Effector CD8-positive, alpha-beta T cell (primary cell): Measurements from ENCODE around the gene SDK1.
"Not testable (repeated sequence)": the region's sequence is repeated elsewhere in the genome, so short reads cannot be mapped to it uniquely, and the experiment has no call there.

Experiments used
- DNase-seq: peaks from one replicate; lab custom pipeline; 2025; lab: John Stamatoyannopoulos, UW

Gene SDK1

DNA sequence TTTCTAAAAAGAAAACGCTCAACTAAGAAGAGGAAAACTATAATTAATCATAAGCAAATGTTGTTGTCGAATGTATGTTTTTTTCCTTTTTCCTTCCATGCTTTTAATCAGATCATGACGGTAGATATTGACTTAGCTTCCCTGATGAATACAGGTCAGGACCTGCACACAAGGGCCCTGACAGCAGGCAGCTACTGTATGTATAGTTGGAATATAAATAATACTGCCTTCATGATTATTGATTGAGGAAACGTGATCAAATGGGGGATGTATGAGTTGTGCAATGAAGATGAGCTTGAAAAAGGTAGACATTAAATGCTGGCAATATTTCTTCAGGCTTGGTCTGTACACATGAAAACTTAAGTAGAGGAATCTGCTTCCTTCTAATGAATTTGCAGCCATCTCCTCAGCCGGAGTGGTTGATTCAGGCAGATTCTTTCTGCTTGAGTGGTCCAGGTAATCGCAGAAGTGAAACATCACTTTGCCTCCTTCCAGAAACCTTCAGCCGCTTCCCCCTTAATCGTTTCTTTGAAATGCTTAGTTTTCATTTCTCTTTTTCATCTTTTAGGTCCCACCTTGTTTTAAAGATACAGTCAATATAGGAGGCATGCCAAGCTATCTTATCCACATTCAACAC lies 656.5 kb downstream of the SDK1 start:
- DNase-seq = no peak

DNA sequence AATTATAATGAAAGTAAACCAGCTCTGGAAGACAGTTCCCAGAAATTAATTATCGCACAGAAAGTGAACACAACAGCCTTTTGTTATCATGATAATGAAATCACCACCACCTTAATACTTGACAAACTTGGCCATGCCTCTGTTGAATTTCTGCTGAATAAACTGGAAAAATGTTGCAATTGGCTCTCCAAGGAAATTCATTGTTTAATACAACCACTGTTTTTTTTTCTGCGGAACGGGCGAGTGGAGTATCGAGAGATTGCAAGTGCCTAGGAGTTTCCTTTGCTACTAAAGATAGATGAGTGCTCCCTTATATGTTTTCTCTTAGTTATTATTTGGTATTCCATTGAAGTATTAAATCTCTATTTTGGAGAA lies 657.0 kb downstream of the SDK1 start:
- no peak for DNase-seq

DNA sequence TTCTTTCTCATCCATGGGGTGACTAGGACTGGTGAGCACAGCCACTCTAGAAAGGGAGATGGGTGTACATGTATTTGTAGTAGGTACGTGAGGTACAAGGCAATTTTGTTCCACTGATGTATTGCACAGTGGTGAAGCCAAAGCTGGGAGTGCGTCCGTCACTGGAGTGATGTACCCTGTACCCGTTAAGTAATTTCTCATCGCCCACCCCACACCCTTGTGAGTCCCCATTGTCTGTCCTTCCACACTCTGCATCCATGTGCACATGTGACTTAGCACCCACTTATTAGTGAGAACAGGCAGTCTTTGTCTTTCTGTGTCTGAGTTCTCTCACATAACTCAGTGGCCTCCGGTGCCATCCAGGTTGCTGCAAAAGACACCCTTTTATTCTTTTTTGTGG lies 658.3 kb downstream of the SDK1 start:
- no peak for DNase-seq

DNA sequence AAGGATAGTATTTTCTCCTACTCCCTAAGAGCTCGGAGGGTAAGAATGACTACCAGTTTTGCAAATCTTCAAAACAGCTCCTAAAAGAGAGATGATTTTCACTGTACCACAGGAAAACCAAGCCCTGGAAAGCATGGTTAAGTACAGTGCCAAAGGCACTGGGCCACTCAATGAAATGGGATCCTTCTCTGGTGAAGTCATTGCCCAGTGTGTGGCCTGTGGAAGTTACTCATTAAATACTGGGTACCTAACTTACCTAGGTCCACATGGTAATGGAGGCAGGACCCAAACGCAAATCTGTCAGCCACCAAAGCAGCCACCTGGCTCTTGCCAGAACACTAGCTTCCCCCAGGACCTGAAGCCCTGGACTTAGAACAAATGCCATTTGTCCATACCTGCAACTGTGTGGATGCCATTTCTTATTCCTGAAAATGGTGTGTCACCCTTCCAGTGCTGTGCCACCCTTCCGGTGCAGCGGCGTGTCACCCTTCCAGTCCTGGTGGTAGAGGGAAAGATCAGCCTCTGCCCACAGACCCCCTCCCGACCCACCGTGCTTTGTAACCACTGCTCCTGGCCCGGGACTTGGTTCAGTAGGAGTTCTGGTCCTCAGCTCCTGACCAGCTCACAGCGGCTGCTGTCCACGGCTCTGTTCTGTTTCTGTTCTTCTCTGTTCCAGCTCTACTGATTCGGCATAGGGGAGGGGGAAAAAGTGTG lies 659.2 kb downstream of the SDK1 start:
- DNase-seq = no peak

DNA sequence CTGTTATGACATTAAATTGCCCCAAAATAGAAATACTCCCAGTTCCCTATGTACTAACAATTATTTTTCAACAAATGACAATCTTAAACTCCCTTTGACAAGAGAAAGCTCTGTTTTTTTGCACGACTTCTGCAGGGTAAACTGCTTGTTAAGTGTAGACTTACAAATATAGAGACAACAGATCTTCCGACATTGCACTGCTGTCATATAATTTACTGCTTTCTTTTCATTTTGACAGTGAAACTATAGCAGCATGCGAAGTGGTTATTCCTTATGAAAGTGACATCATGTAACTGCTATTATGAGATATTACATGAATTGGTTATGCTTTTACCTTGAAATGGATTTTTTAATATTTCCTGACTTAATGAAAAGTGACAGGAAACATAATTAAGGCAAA lies 659.9 kb downstream of the SDK1 start:
- no peak for DNase-seq

DNA sequence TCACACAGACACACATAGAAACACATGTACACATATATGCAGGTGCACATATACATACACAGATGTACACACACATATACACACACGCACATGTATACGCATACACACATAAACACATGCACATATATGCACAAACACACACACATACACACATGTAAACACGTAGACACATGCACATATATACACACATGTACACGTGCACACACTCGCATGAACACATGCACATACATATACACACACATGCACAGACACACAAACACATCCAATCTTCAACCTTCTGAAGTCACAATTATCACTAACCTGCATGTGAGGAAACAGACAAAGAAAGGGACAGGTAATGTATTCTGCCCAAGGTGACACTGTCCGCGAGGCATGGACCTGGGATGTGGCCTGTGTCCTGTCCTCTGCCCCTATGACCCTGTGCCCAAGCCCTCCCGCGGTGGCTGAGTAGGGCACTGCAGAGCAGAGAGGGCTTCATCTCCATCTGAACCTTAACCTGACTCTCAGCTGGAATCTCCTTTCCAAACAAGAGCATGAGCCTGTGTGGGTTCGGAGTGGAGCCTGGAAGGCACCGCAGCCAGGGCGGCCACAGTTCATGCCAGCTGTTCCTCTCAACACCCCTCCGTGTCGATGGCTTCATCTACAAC lies 660.9 kb downstream of the SDK1 start:
- DNase-seq = no peak

DNA sequence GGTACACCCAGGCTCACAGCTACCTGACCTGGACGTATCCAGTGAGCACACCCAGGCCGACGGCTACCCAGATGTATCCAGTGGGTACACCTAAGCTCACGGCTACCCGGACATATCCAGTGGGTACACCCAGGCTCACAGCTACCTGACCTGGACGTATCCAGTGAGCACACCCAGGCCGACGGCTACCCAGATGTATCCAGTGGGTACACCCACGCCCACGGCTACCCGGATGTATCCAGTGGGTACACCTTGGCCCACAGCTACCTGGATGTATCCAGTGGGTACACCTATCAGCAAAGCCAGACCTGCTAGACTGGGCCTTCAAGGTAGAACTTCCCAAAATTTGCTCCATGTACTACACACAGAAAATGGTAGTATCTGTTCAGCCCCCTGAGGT lies 662.7 kb downstream of the SDK1 start:
- DNase-seq = not testable (repeated sequence)

DNA sequence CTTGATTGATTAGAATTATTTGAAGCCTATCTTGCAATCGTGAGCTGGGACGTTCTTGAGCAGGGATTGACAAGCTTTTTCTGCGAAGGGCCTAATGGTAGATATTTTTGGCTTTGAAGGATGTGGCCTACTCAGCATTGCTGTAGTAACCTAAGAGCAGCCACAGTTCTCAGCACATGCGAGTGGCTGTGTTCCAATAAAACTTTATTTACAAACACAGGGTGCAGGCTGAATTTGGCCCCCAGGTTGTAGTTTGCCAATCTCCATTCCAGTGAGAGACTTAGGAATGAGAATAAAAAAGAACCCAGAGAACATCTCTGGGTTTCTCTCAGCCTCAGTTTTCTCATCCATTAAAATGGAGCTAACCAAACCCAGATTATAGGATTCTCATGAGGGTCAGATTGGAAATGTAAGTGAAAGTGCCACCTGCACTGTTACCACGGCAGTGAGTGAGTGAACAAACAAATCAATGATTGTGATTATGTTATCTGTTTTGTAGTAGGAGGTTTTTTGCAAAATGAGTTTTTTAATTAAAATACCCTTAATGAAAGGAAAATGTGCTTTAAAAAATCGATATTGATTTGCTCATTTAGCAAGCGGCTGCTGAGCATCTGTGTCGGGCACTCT lies 664.0 kb downstream of the SDK1 start:
- no peak for DNase-seq

DNA sequence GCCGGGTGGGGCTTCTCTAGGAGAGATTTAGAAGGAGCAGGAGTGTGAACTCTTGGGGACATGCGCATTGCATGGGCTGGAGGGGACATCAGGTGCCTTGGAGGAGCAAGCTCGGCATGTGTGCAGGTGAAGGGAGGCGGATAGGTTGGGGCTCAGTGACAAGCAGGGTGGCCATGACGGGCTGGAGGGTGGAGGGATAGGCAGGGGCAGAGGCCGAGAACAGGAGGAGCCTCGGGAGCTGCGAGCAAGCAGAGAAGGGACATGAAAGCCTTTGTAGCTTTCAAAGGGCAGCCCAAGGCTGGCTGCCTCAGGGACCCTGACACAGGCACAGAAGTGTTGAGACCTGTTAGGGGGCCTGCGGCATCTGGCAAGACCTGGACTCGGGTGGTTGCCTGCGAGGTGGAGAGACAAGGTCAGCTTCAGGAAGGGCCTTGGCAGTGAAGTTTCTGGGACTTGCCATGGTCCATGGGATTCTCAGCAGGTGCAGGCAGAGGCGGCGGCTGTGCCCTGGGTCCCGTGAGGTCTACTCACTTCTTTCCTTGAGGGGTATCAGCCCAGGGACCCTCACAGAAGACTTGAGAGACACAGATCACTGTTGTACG lies 664.8 kb downstream of the SDK1 start:
- DNase-seq = no peak

DNA sequence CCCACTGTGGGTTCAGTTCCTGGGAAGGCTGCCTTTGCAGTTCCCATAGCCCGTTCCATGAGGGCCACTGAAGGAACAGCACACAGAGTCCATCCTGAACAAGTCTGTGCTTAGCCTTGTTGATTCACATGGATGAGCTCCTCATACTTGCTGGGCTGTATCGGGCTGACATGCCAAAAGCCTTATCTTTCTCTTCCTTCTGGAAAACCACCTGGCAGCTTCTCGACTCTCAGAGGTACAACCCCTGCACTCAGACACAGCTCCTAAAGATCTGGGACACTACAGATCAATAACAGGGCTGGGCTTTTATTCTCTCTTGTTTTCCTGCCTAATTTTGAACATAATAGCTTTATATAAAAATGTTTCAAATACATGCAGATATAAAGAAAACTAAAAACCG lies 667.2 kb downstream of the SDK1 start:
- no peak for DNase-seq

DNA sequence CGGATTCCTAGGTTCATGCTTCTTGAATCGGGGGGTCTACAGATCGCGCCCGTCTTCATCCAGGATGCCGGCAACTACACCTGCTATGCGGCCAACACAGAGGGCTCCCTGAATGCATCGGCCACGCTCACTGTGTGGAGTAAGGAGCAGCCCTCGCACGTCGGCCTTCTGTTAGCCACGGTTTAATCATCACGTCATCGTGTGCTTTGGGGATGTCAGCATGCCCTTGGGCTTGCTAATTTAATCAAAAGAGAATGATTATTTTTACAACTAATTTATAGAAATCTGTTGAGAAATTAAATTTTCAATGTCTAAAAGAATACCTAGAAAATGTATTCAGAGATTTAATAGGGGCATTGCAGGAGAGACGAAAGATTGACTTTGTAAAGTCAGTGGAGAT lies 668.2 kb downstream of the SDK1 start:
- DNase-seq = no peak

DNA sequence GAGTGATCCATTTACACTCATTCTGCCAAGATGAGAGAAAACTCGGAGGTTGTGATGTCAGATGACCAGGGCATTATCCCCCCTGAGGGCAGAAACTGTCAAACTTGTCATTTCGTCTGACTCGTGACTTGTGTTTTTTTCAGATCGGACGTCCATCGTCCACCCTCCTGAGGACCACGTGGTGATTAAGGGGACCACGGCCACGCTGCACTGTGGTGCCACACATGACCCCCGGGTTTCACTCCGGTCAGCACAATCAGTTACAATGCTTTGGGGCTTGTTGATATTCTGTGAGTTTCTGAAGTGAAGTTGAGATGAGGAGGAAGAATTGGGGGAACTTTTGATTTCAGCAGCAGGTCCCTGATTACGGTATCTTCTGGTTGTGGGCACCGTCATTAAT lies 670.3 kb downstream of the SDK1 start:
- DNase-seq = no peak

DNA sequence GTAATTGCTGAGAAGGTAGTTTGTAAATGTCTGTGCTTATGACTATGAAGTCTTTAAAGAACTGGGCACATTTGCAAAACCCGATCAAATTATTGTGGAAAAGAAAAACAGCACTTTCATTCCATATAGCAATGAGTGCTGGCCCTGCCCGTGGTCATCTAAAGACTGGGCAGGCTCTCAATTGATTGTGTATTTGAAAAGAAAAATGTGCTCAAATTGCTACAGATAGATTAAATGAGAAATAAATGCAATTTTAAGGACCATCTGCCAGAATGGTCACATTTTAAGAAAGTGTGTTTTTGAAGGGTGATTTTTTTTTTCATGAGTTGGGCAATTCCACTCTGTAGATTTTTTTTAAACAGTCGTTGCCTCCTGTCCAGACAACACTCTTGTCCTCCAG lies 672.2 kb downstream of the SDK1 start:
- DNase-seq = no peak

DNA sequence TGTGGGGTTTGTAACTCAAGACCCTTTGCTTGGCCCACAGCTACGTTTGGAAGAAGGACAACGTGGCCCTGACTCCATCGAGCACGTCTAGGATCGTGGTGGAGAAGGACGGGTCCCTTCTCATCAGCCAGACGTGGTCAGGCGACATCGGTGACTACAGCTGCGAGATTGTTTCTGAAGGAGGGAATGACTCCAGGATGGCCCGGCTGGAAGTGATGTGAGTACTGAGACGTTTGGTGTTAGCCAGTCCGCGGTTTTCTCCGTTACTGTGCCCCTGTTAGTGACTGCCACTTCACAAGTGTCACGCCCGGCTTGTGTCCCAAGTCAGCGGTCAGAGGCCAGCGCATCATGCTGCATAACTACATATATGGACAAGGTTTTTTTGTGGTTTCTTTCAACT lies 673.3 kb downstream of the SDK1 start:
- DNase-seq = no peak

DNA sequence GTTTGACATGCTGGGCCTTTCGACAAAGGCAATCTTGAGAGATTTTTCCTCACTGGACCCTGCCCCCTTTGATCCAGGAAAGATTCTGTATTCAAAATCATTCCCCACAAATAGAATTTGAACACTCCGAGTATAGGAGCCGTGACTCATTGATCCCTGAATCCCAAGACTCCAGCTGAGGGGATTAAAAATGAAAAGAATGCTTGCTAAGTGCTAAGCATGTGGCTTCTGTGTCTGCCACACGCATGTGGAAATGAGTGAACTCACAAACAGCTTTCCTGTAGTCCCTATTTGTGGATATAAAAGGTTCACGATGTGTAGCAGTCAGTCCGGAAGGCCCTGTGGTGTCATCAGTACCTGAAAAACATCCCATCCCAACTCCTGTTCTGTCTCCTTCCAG lies 674.3 kb downstream of the SDK1 start:
- no peak for DNase-seq

DNA sequence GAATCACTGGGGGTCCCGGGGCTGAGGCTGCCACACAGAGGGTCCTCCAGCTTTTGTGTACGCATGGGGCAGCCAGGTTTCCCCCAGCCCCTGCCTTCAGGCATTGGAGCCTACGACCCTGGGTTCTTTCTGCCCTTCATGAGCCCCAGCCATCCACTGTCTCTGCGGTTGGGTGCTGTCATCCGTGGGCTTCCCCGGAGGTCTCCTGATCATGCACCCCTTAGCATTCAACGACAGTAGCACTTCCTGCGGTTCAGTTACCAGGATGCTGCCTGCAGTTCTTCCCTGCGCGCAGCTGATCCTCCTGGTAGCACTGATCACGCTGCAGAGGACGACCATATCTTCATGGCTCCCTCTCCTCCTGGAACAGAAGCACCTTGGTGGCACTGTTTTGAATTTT lies 676.3 kb downstream of the SDK1 start:
- DNase-seq = no peak

DNA sequence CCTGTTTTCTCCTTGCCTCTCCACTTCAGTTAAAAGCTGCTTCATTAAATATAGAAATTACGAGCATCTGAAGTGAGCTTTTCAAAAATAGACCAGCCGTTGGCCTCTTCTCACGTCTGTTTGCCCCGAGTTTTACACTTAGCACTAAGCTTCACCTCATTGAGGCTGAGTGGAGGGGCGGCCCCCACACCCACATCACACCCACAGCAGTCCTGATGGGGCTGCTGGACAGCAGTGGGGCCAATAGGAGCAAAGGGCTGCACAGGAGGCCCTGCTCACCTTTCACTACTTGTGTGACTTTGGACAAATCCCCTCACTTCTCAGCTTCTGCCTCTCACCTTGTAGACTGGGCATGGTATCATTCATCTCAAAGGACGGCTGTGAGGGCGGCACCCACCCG lies 677.8 kb downstream of the SDK1 start:
- no peak for DNase-seq

DNA sequence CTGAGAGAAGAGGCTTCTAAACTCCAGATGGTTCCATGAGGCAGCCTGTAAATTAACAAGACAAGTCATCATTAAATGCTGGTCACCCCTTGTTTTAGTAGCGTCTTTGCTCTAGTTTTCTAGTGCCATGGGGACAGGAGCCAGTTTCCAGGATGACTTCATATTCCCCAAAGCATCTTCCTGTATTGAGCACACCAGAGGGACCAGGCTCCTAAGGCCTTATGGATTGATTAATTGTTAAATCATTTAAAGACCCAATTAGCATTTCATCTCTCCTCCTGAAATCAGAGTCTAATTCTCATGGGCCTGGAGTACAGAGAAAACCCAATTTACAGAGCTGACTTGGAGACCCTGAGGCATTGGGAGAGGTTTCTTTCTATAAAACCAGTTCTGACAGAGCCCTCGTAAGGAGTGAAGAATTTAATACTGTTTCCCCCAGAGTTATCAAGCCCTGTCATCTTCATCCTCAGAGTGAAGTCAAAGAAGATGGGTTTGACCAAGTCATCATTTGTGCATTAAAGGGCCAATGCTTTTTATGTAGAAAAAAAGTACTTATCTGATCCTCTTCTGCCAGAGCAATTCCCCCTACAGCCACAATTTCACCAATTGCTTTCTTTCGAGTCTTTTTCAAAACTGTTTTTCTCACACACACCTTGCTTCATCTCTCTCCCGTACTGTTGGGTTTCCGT lies 678.7 kb downstream of the SDK1 start:
- DNase-seq = no peak

DNA sequence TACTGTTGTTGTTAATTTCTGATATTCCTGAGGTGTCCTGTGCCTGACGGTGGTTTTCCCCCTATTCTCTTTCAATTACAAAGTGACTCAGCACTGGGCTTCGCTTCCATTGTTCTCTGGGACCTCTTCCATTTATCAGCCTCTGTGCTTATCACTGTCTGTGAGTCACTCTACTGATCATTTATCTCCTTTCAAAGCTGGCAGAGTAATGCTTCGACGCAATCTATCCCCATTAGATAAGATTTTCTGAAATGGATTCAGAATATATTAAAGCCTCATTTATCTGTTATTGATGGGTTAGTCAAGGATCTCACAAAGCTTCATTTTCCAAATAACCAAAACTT lies 679.2 kb downstream of the SDK1 start:
- no peak for DNase-seq

DNA sequence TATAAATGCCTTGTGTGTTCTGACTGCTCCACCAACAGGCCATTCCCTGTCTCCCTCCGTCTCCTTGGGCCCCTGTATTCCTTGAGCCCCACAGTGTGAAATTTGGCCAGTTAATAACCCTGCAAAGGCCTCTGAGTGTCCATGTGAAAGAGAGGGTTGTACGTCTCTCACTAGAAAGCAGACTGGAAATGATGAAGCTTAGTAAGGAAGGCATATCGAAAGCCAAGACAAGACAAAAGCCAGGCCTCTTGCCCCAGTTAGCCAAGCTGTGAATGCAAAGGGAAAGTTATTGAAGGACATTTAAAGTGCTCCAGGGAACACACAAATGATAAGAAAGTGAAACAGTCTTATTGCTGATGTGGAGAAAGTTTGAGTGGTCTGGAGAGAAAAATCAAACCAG lies 680.2 kb downstream of the SDK1 start:
- DNase-seq = no peak

DNA sequence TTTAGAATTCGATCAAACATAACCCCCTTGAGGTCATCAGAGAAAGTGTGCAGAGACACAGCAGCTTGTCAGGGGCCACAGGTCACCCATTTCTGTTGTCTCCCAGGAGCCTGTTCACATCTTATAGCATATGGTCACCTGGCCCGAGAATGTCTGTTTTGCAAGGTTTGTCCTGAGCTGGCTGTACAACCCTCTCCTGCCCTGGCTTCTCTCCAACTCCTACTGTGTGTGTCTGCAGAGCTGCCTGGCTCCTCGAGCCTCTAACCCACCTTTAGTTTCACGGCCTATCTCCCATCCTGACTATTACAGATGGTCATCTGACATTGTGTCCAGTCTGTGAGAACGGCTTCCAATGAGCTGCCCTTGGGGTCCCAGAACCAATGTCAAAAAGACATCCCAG lies 683.4 kb downstream of the SDK1 start:
- no peak for DNase-seq

DNA sequence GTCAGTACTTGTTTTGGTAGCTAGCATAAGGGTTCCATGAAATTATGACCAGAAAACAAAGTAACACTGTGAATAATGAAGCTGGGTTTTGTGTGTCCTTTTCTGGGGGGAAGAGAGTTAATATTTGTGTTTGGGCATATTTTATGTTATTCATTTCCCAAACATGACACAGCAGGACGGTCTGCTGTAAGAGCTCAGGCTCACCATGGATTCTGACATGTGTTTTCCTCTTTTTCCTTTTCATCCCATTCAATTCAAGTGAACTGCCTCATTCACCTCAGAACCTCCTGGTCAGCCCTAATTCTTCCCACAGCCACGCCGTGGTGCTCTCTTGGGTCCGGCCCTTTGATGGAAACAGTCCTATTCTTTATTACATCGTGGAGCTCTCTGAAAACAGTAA lies 685.9 kb downstream of the SDK1 start:
- no peak for DNase-seq
